Measurements from ENCODE around the gene PAPLN.

The PAPLN gene

GRCh38 chr14:73220061-73220460 is 17.2 kb upstream of the PAPLN start:
- peaks cover 13% of the 10 kb centered on the region for H3K4me1 Mint-ChIP-seq (ENCODE audit: low read depth)
- no peaks in the 10 kb centered on the region for H3K9me3 Mint-ChIP-seq
- H3K27me3 Mint-ChIP-seq = no peaks in the 10 kb centered on the region
- H3K36me3 Mint-ChIP-seq (ENCODE audit: low read depth) = peaks cover 43% of the 10 kb centered on the region
- no peak overlapping the region for H3K27ac Mint-ChIP-seq
- H3K4me3 Mint-ChIP-seq = no peak overlapping the region

GRCh38 chr14:73220634-73221033 is 16.7 kb upstream of the PAPLN start:
- Mint-ChIP-seq H3K4me1 (ENCODE audit: low read depth) (peaks cover 13% of the 10 kb centered on the region), H3K27me3 (no peaks in the 10 kb centered on the region), H3K9me3 (no peaks in the 10 kb centered on the region), H3K4me3 (no peak overlapping the region), H3K36me3 (ENCODE audit: low read depth) (peaks cover 42% of the 10 kb centered on the region), H3K27ac (no peak overlapping the region)

- Mint-ChIP-seq H3K36me3 (ENCODE audit: low read depth) (peaks cover 38% of the 10 kb centered on the region), H3K27ac (no peak overlapping the region), H3K4me1 (ENCODE audit: low read depth) (peaks cover 13% of the 10 kb centered on the region), H3K27me3 (no peaks in the 10 kb centered on the region), H3K9me3 (no peaks in the 10 kb centered on the region), H3K4me3 (no peak overlapping the region)
Observed at GRCh38 chr14:73221945-73222344, 15.4 kb upstream of the PAPLN start.

- no peaks in the 10 kb centered on the region for H3K27me3 Mint-ChIP-seq
Observed at GRCh38 chr14:73223049-73223448, 14.3 kb upstream of the PAPLN start.

GRCh38 chr14:73225496-73225895 is 11.8 kb upstream of the PAPLN start:
- H3K9me3 Mint-ChIP-seq = no peaks in the 10 kb centered on the region
- peaks cover 13% of the 10 kb centered on the region for H3K4me1 Mint-ChIP-seq (ENCODE audit: low read depth)
- H3K27ac Mint-ChIP-seq = no peak overlapping the region
- peaks cover 14% of the 10 kb centered on the region for H3K36me3 Mint-ChIP-seq (ENCODE audit: low read depth)
- H3K4me3 Mint-ChIP-seq = no peak overlapping the region
- no peaks in the 10 kb centered on the region for H3K27me3 Mint-ChIP-seq

More at GRCh38 chr14:73223049-73223448, 14.3 kb upstream of the PAPLN start:
- H3K4me1 Mint-ChIP-seq (ENCODE audit: low read depth) = peaks cover 13% of the 10 kb centered on the region
- no peak overlapping the region for H3K27ac Mint-ChIP-seq
- H3K36me3 Mint-ChIP-seq (ENCODE audit: low read depth) = peaks cover 37% of the 10 kb centered on the region
- no peaks in the 10 kb centered on the region for H3K9me3 Mint-ChIP-seq
- no peak overlapping the region for H3K4me3 Mint-ChIP-seq

GRCh38 chr14:73227812-73228781 is 9.2 kb upstream of the PAPLN start:
- Mint-ChIP-seq H3K27me3 (peaks cover 6% of the 10 kb centered on the region), H3K9me3 (no peaks in the 10 kb centered on the region), H3K27ac (no peak overlapping the region), H3K36me3 (ENCODE audit: low read depth) (no peaks in the 10 kb centered on the region), H3K4me3 (no peak overlapping the region), H3K4me1 (ENCODE audit: low read depth) (peaks cover 1% of the 10 kb centered on the region)

- H3K9me3 Mint-ChIP-seq = no peaks in the 10 kb centered on the region
- H3K4me1 Mint-ChIP-seq (ENCODE audit: low read depth) = no peaks in the 10 kb centered on the region
- H3K27me3 Mint-ChIP-seq = peaks cover 23% of the 10 kb centered on the region
- no peaks in the 10 kb centered on the region for H3K36me3 Mint-ChIP-seq (ENCODE audit: low read depth)
- H3K27ac Mint-ChIP-seq = no peak overlapping the region
- no peak overlapping the region for H3K4me3 Mint-ChIP-seq
Observed at GRCh38 chr14:73230051-73230450, 7.3 kb upstream of the PAPLN start.

GRCh38 chr14:73231981-73232851 is 5.1 kb upstream of the PAPLN start:
- H3K9me3 Mint-ChIP-seq = no peaks in the 10 kb centered on the region
- no peak overlapping the region for H3K27ac Mint-ChIP-seq
- H3K27me3 Mint-ChIP-seq = peaks cover 43% of the 10 kb centered on the region
- H3K4me1 Mint-ChIP-seq (ENCODE audit: low read depth) = peaks cover 6% of the 10 kb centered on the region
- no peak overlapping the region for H3K4me3 Mint-ChIP-seq
- no peaks in the 10 kb centered on the region for H3K36me3 Mint-ChIP-seq (ENCODE audit: low read depth)

GRCh38 chr14:73232984-73233383 is 4.3 kb upstream of the PAPLN start:
- no peak overlapping the region for H3K27ac Mint-ChIP-seq
- no peaks in the 10 kb centered on the region for H3K9me3 Mint-ChIP-seq
- H3K4me1 Mint-ChIP-seq (ENCODE audit: low read depth) = peaks cover 6% of the 10 kb centered on the region
- H3K27me3 Mint-ChIP-seq = peaks cover 44% of the 10 kb centered on the region
- no peak overlapping the region for H3K4me3 Mint-ChIP-seq
- H3K36me3 Mint-ChIP-seq (ENCODE audit: low read depth) = no peaks in the 10 kb centered on the region

GRCh38 chr14:73233564-73233963 is 3.7 kb upstream of the PAPLN start:
- Mint-ChIP-seq H3K4me1 (ENCODE audit: low read depth) (peaks cover 10% of the 10 kb centered on the region), H3K9me3 (no peaks in the 10 kb centered on the region), H3K36me3 (ENCODE audit: low read depth) (no peaks in the 10 kb centered on the region), H3K4me3 (no peak overlapping the region), H3K27ac (no peak overlapping the region), H3K27me3 (peaks cover 48% of the 10 kb centered on the region)

GRCh38 chr14:73234029-73234428 is 3.3 kb upstream of the PAPLN start:
- Mint-ChIP-seq H3K36me3 (ENCODE audit: low read depth) (no peaks in the 10 kb centered on the region), H3K27me3 (peaks cover 52% of the 10 kb centered on the region), H3K9me3 (no peaks in the 10 kb centered on the region), H3K4me3 (no peak overlapping the region), H3K27ac (no peak overlapping the region), H3K4me1 (ENCODE audit: low read depth) (peaks cover 11% of the 10 kb centered on the region)

GRCh38 chr14:73234586-73235394 is 2.5 kb upstream of the PAPLN start:
- no peak overlapping the region for H3K27ac Mint-ChIP-seq
- peaks cover 58% of the 10 kb centered on the region for H3K27me3 Mint-ChIP-seq
- H3K36me3 Mint-ChIP-seq (ENCODE audit: low read depth) = no peaks in the 10 kb centered on the region
- no peaks in the 10 kb centered on the region for H3K9me3 Mint-ChIP-seq
- H3K4me3 Mint-ChIP-seq = no peak overlapping the region
- H3K4me1 Mint-ChIP-seq (ENCODE audit: low read depth) = peaks cover 11% of the 10 kb centered on the region

GRCh38 chr14:73235531-73236155 is 1.7 kb upstream of the PAPLN start:
- Mint-ChIP-seq H3K27ac (no peak overlapping the region), H3K4me1 (ENCODE audit: low read depth) (peaks cover 11% of the 10 kb centered on the region), H3K9me3 (no peaks in the 10 kb centered on the region), H3K27me3 (peaks cover 63% of the 10 kb centered on the region), H3K36me3 (ENCODE audit: low read depth) (no peaks in the 10 kb centered on the region), H3K4me3 (no peak overlapping the region)

GRCh38 chr14:73236157-73236556 is 1.1 kb upstream of the PAPLN start:
- Mint-ChIP-seq H3K27ac (no peak overlapping the region), H3K9me3 (no peaks in the 10 kb centered on the region), H3K36me3 (ENCODE audit: low read depth) (no peaks in the 10 kb centered on the region), H3K27me3 (peaks cover 66% of the 10 kb centered on the region), H3K4me1 (ENCODE audit: low read depth) (peaks cover 11% of the 10 kb centered on the region), H3K4me3 (no peak overlapping the region)
